Fibroblast of villous mesenchyme (primary cell): ENCODE data around the gene HMG20A. TPM values are rescaled to one million over a fixed set of nuclear protein-coding genes. Genes with fewer than 3 reads are reported as not detected.

Experiments
- DNase-seq: peaks from one replicate; pipeline ENCODE4 v3.0.0-alpha.2; 2010; ENCODE audit warnings: low read depth
- H3K4me3 ChIP-seq: 2 replicates; pipeline ENCODE4 v1.5.1; 2011; ENCODE audit warnings: low read depth, mild to moderate bottlenecking, low read length
- total RNA-seq: library from RNA; depleted of rRNA; stranded (reverse); fragments of >200 nt; gene quantifications from 2 replicates; pipeline ENCODE4 v1.2.3, GENCODE V29; 2012
- TF ChIP-seq, protein P1 (sequence below): IDR thresholded peaks from 2 replicates; pipeline ENCODE4 v1.5.1; 2012; ENCODE audit warnings: low read depth, mild to moderate bottlenecking, low read length; ENCODE audit not compliant: insufficient read depth

The HMG20A gene
- total RNA-seq, 1 donor: 36.7 TPM

DNA sequence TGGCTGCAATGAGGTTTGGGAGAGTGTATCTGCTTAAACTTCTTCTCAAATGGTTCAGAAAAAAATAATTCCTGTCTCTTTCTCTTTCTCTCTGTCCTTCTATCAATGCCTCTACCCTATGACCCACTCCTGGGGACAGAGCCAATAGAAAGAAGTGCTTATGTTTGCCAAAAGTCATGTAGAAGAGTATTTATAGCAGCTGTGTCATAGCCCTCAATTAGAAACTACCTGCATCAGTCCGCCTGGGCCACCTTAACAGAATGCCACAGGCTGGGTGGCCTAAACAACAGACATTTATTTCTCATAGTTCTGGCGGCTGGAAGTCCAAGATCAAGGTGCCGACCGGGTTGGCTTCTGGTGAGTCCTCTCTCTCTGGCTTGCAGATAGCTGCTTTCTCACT is 92.5 kb downstream of the HMG20A start:
- no peak overlapping the region for H3K4me3 ChIP-seq
- TF ChIP-seq, protein P1, sequence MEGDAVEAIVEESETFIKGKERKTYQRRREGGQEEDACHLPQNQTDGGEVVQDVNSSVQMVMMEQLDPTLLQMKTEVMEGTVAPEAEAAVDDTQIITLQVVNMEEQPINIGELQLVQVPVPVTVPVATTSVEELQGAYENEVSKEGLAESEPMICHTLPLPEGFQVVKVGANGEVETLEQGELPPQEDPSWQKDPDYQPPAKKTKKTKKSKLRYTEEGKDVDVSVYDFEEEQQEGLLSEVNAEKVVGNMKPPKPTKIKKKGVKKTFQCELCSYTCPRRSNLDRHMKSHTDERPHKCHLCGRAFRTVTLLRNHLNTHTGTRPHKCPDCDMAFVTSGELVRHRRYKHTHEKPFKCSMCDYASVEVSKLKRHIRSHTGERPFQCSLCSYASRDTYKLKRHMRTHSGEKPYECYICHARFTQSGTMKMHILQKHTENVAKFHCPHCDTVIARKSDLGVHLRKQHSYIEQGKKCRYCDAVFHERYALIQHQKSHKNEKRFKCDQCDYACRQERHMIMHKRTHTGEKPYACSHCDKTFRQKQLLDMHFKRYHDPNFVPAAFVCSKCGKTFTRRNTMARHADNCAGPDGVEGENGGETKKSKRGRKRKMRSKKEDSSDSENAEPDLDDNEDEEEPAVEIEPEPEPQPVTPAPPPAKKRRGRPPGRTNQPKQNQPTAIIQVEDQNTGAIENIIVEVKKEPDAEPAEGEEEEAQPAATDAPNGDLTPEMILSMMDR: no peak
- no peak for DNase-seq

- TF ChIP-seq, protein P1: no peak
- no peak overlapping the region for H3K4me3 ChIP-seq
- DNase-seq: no peak
Measured at GRCh38 chr15:77514641-77515402, 94.1 kb downstream of the HMG20A start.

GRCh38 chr15:77515613-77516012 is 94.9 kb downstream of the HMG20A start:
- TF ChIP-seq, protein P1: no peak
- no peak for DNase-seq
- no peak overlapping the region for H3K4me3 ChIP-seq

DNA sequence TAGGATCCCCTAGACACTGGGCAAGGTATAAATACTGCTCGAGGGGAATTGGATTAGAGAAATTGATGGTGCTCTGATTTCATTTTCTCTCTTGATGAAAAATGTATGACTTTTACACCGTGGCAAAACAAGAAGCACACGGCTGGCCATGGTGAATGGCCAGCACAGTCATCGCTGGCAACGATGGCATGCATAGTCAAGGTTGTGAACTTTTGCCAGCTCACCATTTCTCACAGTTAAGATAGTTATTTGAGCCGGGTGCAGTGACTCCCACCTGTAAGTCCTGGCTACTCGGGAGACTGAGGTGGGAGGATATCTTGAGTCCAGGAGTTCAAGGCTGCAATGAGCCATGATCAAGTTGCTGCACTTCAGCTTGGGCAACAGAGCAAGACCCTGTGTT is 95.4 kb downstream of the HMG20A start:
- TF ChIP-seq, protein P1: no peak
- DNase-seq: no peak
- no peak overlapping the region for H3K4me3 ChIP-seq

DNA sequence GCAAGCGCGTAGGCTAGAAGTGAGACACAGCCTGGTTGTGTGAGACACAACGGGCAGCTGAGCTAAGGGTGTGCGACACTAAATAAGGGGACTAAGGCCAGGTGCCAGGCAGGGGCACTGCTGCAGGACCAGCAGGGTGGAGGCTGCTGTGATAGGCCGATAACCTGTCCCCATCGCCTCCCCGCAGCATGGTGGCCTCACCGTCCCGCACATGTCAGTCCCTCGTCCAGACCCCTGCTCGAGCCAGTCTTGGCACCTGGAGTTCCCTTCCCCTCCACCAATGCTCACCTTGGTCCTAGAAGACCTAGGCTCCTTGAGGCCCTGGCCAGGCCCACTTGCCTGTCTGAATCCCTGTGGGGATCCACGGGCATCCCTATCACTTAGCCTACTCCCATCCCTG is 96.1 kb downstream of the HMG20A start:
- TF ChIP-seq, protein P1: no peak
- DNase-seq: no peak
- H3K4me3 ChIP-seq: no peak overlapping the region

DNA sequence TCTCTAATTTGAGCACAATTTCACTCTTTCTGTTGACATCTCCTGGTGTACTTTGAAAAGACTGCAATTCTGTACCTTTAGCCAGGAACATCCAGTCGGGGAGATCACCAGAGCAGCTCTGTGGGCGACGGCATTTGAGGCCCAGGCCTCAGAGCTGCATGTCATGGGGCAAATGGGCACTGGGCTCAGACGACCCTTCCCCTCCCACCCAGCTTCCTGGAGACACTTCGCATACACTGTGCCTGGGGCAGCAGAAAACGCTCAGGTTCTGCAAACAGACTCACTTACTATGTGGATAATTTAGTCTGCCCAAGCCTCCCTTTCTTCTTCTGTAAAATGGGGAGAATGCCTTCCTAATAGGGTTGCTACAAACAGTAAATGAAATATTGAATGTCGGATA is 96.9 kb downstream of the HMG20A start:
- TF ChIP-seq, protein P1: no peak
- no peak for DNase-seq
- H3K4me3 ChIP-seq: no peak overlapping the region

DNA sequence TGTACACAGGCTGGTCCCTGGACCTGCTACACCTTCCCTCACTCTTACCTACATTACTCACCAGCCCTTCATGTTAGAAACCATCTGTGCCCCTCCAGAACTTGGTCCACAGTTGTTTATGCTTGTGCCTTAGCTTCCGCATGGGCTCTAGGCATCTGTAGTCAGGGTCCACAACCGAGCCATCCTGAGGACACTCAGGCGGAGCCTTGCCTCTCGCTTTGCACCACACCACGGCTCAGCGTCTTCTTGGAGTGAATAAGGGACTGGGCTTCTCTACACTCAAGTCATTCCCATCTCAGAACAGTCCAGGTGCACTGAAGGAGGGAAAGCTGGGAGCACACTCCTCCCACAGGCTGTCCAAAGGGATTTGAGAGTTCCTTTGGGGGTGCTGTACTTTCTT is 97.8 kb downstream of the HMG20A start:
- TF ChIP-seq, protein P1: no peak
- DNase-seq: no peak
- H3K4me3 ChIP-seq: no peak overlapping the region
